ENCODE data around the gene AICDA.
"Not testable (repeated sequence)": the region's sequence is repeated elsewhere in the genome, so short reads cannot be mapped to it uniquely, and the experiment has no call there.

The AICDA gene

DNA sequence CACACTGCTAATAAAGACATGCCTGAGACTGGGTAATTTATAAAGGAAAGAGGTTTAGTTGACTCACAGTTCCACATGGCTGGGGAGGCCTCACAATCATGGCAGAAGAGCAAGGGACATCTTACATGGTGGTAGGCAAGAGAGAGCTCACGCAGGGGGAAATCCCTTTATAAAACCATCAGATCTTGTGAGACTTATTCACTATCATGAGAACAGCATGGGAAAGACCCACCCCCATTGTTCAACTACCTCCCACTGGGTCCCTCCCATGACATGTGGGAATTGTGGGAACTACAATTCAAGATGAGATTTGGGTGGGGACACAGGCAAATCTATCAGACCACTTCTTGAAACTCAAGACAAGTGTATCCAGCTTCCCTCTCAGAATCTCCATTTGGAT, 1.2 kb upstream of the AICDA start:
- not testable (repeated sequence) for DNase-seq (ENCODE audit: low read depth in 3 of 3, low spot score in 1 of 3)

DNA sequence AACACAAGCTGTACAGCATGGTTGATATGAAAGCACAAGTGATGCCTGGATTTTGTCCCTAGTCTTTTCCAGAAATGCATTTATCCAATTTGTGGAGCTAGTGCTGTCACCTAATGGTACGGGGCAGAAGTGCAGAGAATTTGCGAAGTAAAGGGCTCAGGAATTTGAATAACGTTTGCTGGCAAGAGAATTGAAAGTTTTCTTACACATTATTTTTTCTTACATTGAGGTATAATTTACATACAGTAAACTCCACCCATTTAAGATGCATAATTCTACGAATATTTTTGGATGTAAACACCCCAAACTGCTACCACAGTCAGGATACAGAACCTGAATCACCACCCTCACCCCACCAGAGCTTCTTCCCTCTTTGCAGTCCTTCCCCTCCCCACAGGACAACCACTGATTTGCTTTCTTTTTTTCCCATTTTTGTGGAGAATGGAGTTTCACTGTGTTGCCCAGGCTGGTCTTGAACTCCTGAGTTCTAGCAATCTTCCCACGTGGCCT, 3.5 kb downstream of the AICDA start:
- no peak for DNase-seq (ENCODE audit: low read depth in 3 of 3, low spot score in 1 of 3)

DNA sequence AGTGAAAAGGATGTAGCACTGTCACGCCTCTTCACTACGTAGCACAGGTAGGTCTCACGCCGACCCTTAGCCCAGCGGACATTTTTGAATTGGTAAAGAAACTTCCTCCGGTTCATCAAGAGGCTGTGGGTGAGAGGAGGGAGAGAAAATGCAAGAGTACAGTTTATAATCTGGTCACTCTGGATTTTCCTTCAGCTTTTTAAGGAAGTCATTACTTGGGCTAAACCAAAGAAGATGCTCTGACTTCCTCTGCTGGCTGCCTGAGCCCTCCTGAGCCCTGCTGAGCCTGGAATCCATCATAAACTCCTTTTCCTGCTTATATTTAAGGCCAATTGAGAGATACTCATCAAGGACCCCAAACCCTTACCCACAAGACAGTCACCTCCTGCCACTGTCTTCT, 5.8 kb downstream of the AICDA start:
- DNase-seq (ENCODE audit: low read depth in 3 of 3, low spot score in 1 of 3), result no peak

GRCh38 chr12:8605057-8605456, 7.6 kb downstream of the AICDA start:
- DNase-seq (ENCODE audit: low read depth in 3 of 3, low spot score in 1 of 3), result no peak

- DNase-seq (ENCODE audit: low read depth in 3 of 3, low spot score in 1 of 3), result no peak
Observed at GRCh38 chr12:8603856-8604255, 8.8 kb downstream of the AICDA start.

DNA sequence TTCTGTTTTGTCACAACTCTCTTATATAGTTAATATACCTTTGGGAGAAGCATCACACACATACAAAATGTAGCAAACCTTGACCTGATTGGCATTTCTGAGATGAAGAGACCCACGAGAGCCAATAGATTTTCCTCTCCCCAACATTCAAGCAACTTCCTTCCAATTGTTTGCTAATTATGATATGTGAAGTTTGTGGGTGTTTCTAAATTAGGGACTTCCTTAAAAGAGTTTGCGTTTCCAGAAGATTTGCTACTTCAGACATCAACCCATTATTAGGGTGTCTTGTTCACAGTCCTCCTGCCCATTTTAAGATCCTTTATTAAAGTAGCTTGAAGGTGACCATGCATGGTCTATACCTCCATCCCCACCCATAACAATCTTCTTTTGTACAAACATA, 9.4 kb downstream of the AICDA start:
- no peak for DNase-seq (ENCODE audit: low read depth in 3 of 3, low spot score in 1 of 3)

DNA sequence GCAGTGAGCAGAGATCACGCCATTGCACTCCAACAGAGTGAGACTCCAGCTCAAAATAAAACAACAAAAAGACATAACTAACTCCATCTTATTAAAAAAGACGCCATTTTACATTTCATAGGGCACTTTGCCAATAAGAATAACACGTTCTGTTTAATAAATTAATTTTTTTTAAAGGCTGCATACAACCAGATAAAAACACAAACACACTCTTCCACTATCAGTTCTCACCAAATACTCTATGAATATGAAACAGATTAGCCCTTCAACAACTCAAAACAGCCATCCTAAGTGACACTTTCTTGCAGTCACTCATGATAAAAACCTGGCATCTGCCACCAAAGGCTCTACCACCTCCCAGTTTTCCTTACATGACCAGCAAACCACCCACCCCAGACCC, 16.1 kb downstream of the AICDA start:
- DNase-seq (ENCODE audit: low read depth in 3 of 3, low spot score in 1 of 3), result no peak

- DNase-seq (ENCODE audit: low read depth in 3 of 3, low spot score in 1 of 3), result no peak
Observed at GRCh38 chr12:8594072-8594471, 18.6 kb downstream of the AICDA start.

DNA sequence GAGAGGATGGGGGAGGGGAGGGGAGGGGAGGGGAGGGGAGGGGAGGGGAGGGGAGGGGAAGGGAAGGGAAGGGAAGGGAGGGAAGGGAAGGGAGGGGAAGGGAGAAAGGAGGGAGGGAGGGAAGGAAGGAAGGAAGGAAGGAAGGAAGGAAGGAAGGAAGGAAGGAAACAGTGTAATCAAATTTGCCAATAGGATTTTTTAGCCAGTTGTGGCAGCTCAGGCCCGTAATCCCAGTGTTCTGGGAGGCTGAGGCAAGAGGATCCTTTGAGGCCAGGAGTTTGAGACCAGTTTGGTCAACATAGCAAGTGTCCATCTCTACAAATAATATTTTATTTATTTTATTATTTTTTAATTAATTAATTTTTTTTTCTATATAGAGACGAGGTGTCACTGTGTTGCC, 19.4 kb downstream of the AICDA start:
- no peak for DNase-seq (ENCODE audit: low read depth in 3 of 3, low spot score in 1 of 3)

DNA sequence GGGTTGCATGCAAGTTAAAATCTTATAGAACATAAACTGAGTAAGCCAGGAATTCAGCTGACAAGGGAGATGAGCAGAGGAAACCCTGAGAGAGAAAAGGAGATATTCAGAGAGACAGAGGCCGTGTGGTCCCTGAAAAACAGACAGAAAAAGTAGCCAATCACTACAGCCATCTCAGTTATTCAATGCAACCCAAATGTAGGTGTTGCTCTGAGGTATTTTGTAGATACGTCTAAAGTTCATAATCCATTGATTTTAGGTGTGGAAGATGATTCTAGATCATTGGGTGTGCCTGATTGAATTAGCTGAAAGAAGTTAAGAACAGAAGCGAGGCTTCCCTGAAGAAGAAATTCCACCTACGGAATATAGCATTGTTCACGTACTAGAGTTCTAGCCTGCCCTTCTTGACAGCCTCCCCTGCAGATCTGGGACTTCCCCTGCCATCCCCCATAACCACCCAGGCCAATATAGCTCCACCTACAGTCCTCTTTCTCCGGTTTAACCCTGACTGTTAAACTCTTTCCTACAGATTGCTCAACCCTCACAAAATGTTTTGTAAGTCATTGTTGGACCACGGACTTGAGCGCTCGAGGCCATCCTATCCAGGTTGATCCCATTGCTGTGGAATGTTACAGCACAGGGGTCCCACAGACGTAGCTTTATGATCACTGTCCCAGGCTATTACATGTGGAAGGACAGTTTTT, 21.7 kb downstream of the AICDA start:
- DNase-seq (ENCODE audit: low read depth in 3 of 3, low spot score in 1 of 3), result no peak

DNA sequence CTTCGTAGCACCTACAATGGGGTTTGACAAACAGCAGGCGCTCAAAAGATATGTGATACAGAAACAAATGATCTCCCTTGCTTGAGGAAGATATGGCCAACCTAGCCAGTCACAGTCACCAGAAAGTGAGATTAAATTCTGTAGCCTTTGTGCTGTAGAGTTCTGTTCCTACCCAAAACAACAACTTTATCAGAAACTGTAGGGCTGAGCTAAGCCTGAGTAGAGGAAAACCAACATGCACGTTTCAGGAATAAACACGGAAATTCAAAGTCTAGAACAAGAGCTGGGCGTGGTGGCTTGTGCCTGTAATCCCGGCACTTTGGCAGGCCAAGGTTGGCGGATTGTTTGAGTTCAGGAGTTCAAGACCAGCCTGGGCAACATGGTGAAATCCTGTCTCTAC, 23.0 kb downstream of the AICDA start:
- no peak for DNase-seq (ENCODE audit: low read depth in 3 of 3, low spot score in 1 of 3)

GRCh38 chr12:8584478-8584877, 28.2 kb downstream of the AICDA start:
- not testable (repeated sequence) for DNase-seq (ENCODE audit: low read depth in 3 of 3, low spot score in 1 of 3)

GRCh38 chr12:8584004-8584403, 28.7 kb downstream of the AICDA start:
- no peak for DNase-seq (ENCODE audit: low read depth in 3 of 3, low spot score in 1 of 3)

- no peak for DNase-seq (ENCODE audit: low read depth in 3 of 3, low spot score in 1 of 3)
Observed at GRCh38 chr12:8581098-8581784, 31.4 kb downstream of the AICDA start.

DNA sequence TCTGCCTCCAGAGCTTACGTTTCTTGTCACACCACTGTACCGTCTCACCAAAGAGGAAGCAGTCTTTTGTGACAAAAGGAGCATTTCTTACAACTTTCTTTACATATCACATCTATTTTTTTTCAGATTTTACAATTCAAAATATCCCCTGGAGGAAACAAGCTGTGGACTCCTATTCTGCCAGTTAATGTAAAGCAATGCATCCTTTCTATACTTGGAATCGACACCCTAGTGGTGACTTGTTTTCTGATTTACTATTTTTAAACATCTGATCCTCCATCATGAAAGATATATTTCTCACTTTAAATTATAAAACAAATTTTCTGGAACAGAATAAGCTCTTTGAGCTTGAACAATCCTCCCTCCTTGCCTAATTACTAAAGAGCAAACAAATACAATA, 34.8 kb downstream of the AICDA start:
- DNase-seq (ENCODE audit: low read depth in 3 of 3, low spot score in 1 of 3), result no peak

DNA sequence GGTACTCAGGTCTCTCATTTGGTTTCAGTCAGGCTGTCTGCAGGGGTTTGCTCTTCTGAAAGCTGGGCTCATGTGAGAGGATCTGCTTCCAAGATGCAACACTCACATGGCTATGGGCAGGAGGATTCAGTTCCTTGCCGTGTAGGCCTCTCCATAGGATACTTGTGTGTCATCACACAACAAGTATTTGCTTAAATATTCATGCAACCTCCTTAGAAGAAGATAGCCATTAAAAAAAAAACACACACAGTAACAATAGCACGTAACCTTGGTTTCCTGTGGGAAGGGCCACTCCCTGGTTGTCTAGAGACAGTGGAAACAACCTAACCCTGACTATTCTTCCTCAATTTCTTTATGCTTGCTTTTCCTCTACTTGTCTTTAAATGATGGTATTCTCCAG, 40.2 kb downstream of the AICDA start:
- no peak for DNase-seq (ENCODE audit: low read depth in 3 of 3, low spot score in 1 of 3)

DNA sequence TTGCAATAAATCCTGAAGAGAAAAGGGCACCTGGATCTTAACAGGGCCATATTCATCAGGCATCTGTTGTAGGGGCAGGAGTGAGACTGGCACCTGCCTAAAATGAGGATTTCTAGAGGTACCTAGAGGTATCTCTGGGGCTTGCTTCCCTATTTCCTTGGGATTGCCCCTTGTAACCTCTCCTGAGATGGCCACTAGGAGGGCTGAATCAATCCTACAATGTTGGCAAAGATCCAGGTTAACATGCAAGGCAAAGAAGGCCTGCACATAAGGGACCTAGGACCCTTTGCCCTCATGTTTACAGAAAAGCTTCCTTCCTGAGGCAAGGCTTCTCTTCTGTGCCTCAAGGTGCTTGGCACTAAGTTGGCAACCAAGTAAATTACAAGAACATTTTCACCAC, 46.1 kb downstream of the AICDA start:
- DNase-seq (ENCODE audit: low read depth in 3 of 3, low spot score in 1 of 3), result no peak

DNA sequence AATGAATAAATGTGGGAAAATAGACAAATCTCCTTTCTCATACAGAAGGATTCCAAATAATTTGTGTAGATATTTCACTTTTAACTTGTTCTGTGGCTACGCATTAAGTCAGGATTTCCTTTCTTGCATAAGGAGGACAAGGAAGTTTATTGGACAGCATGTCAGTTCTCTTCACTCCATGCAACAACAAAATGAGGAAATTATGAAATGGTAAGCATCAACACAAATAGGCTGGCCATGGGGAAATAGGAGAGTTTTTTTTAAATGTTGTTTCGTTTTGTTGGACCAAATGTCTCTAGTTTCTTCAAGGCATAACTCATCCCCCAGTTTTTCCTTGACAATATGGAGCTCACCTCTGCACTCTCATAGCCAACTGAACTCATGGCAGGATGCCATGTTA, 46.6 kb downstream of the AICDA start:
- DNase-seq (ENCODE audit: low read depth in 3 of 3, low spot score in 1 of 3), result not testable (repeated sequence)

- no peak for DNase-seq (ENCODE audit: low read depth in 3 of 3, low spot score in 1 of 3)
Observed at GRCh38 chr12:8564656-8565055, 48.0 kb downstream of the AICDA start.

DNA sequence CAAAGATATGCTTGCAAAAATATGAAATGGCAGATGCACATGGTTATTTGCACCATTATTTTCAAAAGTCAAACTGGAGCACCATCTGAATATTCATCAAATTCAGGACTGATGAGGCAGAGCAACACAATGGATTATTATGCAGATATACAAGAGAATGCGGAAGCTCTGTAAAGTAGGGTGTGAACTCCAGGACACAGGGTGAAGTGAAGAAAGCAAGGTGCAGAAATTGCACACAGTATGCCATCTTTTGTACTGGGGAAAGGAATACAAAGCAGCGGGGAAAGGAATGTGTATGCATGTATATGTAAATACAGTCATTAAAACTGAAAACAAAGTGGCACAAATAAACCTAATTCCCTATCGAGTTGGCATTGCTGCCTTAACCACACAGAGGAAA, 49.3 kb downstream of the AICDA start:
- no peak for DNase-seq (ENCODE audit: low read depth in 3 of 3, low spot score in 1 of 3)

DNA sequence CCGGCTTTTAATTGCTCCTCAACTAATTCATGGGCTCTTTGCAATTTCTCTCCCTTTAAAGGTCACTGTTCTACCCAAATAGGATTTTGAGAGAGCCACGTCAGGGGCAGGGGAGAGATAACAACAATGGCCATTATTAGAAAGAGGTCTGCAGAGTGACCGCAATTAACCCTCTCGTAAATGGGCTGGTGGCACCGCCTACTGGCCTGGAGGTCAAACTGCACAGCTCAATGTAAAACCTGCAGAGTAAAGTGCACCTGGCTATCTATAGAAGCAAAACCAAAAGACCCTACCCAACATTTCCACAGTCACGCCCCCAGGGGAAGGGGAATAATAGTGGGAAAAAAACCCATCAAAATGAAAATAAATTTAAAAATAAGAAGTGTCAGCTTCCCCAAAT, 50.3 kb downstream of the AICDA start:
- no peak for DNase-seq (ENCODE audit: low read depth in 3 of 3, low spot score in 1 of 3)

DNA sequence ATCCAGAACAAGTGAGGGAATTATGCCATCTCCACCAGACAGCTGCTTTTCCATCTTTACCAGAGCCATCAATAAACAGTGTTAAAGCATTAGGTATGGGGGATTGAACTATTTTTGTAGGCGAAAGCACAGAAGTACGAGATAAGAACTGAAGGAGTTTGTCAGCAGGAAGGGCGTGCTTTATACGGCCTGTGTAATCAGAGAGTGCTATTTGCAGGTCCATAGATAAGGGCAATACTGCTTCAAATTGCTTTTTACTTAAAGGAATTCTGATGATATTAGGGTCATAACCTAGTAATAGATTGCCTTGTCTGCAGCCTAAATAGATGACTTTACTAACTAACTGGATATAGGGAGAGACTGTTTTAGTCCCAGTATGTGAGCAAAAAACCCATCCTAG, 51.6 kb downstream of the AICDA start:
- no peak for DNase-seq (ENCODE audit: low read depth in 3 of 3, low spot score in 1 of 3)

DNA sequence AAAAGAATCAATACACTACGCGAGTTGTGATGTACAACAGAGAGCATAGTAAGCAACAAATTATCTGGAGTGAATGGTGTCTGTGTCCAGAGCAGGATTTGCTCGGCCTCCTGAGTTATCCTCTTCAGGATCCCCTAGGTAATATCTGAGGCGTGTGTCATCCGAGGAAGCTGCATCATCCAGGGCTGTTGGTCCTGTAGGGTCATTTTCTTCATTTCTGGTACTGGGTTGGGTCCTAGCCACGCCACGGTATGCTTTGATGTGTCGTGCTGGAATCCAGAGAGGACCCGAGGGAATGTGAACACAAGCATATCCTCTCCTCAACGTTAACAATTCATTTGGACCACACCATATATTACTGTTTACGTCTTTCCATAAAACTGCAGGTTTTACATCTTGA, 53.0 kb downstream of the AICDA start:
- no peak for DNase-seq (ENCODE audit: low read depth in 3 of 3, low spot score in 1 of 3)

Data from stimulated activated CD4-positive, alpha-beta T cell treated with anti-CD3 and anti-CD28 coated beads, TNF-alpha, amount 100 ng/mL, for 1 hour (primary cell).